GM12878 (cell line): ENCODE data around the gene ZNF350. TPM values are rescaled to one million over a fixed set of nuclear protein-coding genes. Genes with fewer than 3 reads are reported as not detected.

Experiments
- ATAC-seq: fragments of 200-7000 bp; cut with Tn5 transposase; 3 replicates; pipeline ENCODE4 v1.9.1; 2020; ENCODE audit warnings: mild to moderate bottlenecking, moderate library complexity
- BruUV-seq: library from RNA; stranded (reverse); fragments of 400-500 nt; replicated peaks from 2 replicates; lab custom pipeline; 2021; lab: Mats Ljungman, UMichigan
- CTCF ChIA-PET: fragments of 300-600 bp; sonication (Branson Sonifier 250); formaldehyde crosslinking; extraction: SDS; loops from one replicate; lab custom pipeline; 2021; ENCODE audit warnings: inconsistent platforms; lab: Yijun Ruan, JAX
- POLR2A ChIA-PET: fragments of 350-600 bp; formaldehyde crosslinking; extraction: SDS; loops from one replicate; lab custom pipeline; 2021; ENCODE audit warnings: inconsistent platforms; lab: Charles Lee
- RAD21 ChIA-PET: fragments of 300-600 bp; sonication (Branson Sonifier 250); formaldehyde crosslinking; loops from one replicate; lab custom pipeline; 2023; ENCODE audit warnings: antibody characterized with exemption; ENCODE audit not compliant: unreplicated experiment; lab: Charles Lee
- SMC1A ChIA-PET: fragments of 300-600 bp; sonication (Branson Sonifier 250); formaldehyde crosslinking; loops from one replicate; lab custom pipeline; 2023; ENCODE audit not compliant: unreplicated experiment, uncharacterized antibody; lab: Charles Lee
- DNase-seq: peaks from one replicate; pipeline ENCODE4 v3.0.0-alpha.2; 2011; ENCODE audit warnings: low read depth, low spot score
- FAIRE-seq: peaks from 3 replicates; lab custom pipeline; 2011; peaks lifted over from hg19 to GRCh38; lab: Jason Lieb, UNC
- H2AFZ ChIP-seq: 2 replicates; pipeline ENCODE4 v1.6.0; 2011; ENCODE audit warnings: low read depth, low read length, control low read depth; ENCODE audit not compliant: control insufficient read depth
- H3K27ac ChIP-seq: 2 replicates; pipeline ENCODE4 v1.5.1; 2011; ENCODE audit warnings: control low read depth; ENCODE audit not compliant: control insufficient read depth, insufficient read depth
- H3K27me3 ChIP-seq, 2 experiments: replicated peaks in 1 of 2; 2 replicates each; pipeline versions ENCODE4 v1.6.0 to v1.6.1; 2011; ENCODE audit warnings: low read length in 1 of 2; ENCODE audit not compliant: control insufficient read depth in 2 of 2, insufficient read depth in 2 of 2
- H3K36me3 ChIP-seq, 2 experiments: 2 replicates each; pipeline ENCODE4 v1.5.1; 2011; ENCODE audit warnings: low read length in 1 of 2; ENCODE audit not compliant: control insufficient read depth in 2 of 2, insufficient read depth in 2 of 2
- H3K4me1 ChIP-seq: 2 replicates; pipeline ENCODE4 v1.6.1; 2011; ENCODE audit warnings: mild to moderate bottlenecking, low read length, moderate library complexity, mixed read lengths; ENCODE audit not compliant: control insufficient read depth, insufficient read depth
- H3K4me2 ChIP-seq: 2 replicates; pipeline ENCODE4 v1.6.0; 2011; ENCODE audit warnings: control low read depth; ENCODE audit not compliant: control insufficient read depth, insufficient read depth
- H3K4me3 ChIP-seq: fragments of 200-600 bp; sonication (generic); 2 replicates; pipeline ENCODE4 v1.5.1; 2016
- H3K79me2 ChIP-seq: 2 replicates; pipeline ENCODE4 v1.6.0; 2011; ENCODE audit warnings: low read length; ENCODE audit not compliant: control insufficient read depth, insufficient read depth
- H3K9ac ChIP-seq: 2 replicates; pipeline ENCODE4 v1.8.0; 2011; ENCODE audit warnings: low read length, control low read depth, mixed read lengths; ENCODE audit not compliant: control insufficient read depth, insufficient read depth
- H3K9me3 ChIP-seq: replicated peaks from 3 replicates; pipeline ENCODE4 v1.5.1; 2011; ENCODE audit warnings: mild to moderate bottlenecking, low read length; ENCODE audit not compliant: control insufficient read depth, insufficient read depth
- H4K20me1 ChIP-seq: 2 replicates; pipeline ENCODE4 v1.6.0; 2011; ENCODE audit not compliant: control insufficient read depth, insufficient read depth
- CBX3 ChIP-seq: fragments of 200-600 bp; sonication (generic); IDR thresholded peaks from 2 replicates; pipeline ENCODE4 v1.6.1; 2016; ENCODE audit warnings: low read depth, borderline replicate concordance
- SREBF2 ChIP-seq: IDR thresholded peaks from 2 replicates; pipeline ENCODE4 v1.6.1; 2012; ENCODE audit warnings: mild to moderate bottlenecking, low read length
- TAF1 ChIP-seq: IDR thresholded peaks from 2 replicates; pipeline ENCODE4 v1.6.1; 2011; ENCODE audit warnings: mild to moderate bottlenecking, low read depth, low read length, borderline replicate concordance
- WGBS: methylation state at CpG from one replicate; pipeline ENCODE4 v1.1.6; 2016; ENCODE audit warnings: low lambda C conversion rate; ENCODE audit not compliant: insufficient replicate concordance, insufficient coverage; ENCODE audit errors: missing lambda C conversion rate; 5-methylcytosine and 5-hydroxymethylcytosine counted together
- in situ Hi-C: fragments of 300-500 bp; cut with MboI; formaldehyde crosslinking; loops from 9 replicates; pipeline ENCODE4 v1.14.3; 2018; ENCODE audit warnings: mixed read lengths
- intact Hi-C: fragments of 100-400 bp; cut with micrococcal nuclease; formaldehyde crosslinking; loops from one replicate; pipeline ENCODE4 v1.14.2; 2022; ENCODE audit not compliant: unreplicated experiment
- polyA plus RNA-seq, 11 experiments: library from polyadenylated mRNA; depleted of rRNA in 4 of 11; unstranded in 6 of 11; stranded (reverse) in 5 of 11; fragments of >200 nt; fragmentation: Nextera tagmentation in 4 of 11; fragmentation: Illumina TruSeq in 1 of 11; extraction: Ambion mirVana in 4 of 11; extraction: Trizol in 1 of 11; gene quantifications; 1 replicate in 1 of 11; 2 replicates in 10 of 11; pipeline versions ENCODE4 v1.2.1 to v1.2.3, GENCODE V29; 2011 to 2016; ENCODE audit warnings: inconsistent platforms in 2 of 11, missing spikeins in 2 of 11, low read depth in 1 of 11
- total RNA-seq, 4 experiments: library from RNA; depleted of rRNA in 3 of 4; stranded (reverse); fragments of >200 nt in 3 of 4; fragmentation: Illumina TruSeq in 1 of 4; extraction: Trizol in 1 of 4; gene quantifications; 2 replicates each; pipeline versions ENCODE4 v1.2.1 to v1.2.3, GENCODE V29; 2013 to 2021
- TF ChIP-seq, protein P1 (sequence below): fragments of 450-650 bp; formaldehyde crosslinking; IDR thresholded peaks from 2 replicates; pipeline ENCODE4 v1.5.0; 2022; ENCODE audit warnings: mild to moderate bottlenecking, missing genetic modification characterization

The ZNF350 gene
- total and polyA plus RNA-seq, 10 of the 15 experiments (the other 5 are each of a cell fraction or from before 2014, with no cell fraction given): 6.4 to 11.8 (median 10.0) TPM

DNA sequence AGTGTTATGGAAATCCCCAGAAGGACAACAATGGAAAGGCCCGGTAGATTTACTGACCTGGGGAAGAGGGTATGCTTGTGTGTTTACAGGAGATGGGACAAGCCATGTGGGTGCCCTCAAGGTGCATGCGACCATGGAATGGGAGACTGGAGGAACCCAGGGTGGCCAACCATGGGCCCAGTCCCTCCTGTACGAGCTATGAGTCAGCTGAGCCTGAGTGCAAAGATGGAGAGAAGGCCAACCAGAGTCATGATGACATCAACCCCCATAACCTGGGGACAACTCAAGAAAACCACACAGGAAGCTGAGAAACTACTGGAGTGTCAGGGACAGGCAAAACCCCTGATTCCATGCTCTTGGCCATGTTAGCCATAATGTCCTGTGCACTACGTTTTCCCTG is 7.8 kb downstream of the ZNF350 start (continued):
- TF ChIP-seq, protein P1, sequence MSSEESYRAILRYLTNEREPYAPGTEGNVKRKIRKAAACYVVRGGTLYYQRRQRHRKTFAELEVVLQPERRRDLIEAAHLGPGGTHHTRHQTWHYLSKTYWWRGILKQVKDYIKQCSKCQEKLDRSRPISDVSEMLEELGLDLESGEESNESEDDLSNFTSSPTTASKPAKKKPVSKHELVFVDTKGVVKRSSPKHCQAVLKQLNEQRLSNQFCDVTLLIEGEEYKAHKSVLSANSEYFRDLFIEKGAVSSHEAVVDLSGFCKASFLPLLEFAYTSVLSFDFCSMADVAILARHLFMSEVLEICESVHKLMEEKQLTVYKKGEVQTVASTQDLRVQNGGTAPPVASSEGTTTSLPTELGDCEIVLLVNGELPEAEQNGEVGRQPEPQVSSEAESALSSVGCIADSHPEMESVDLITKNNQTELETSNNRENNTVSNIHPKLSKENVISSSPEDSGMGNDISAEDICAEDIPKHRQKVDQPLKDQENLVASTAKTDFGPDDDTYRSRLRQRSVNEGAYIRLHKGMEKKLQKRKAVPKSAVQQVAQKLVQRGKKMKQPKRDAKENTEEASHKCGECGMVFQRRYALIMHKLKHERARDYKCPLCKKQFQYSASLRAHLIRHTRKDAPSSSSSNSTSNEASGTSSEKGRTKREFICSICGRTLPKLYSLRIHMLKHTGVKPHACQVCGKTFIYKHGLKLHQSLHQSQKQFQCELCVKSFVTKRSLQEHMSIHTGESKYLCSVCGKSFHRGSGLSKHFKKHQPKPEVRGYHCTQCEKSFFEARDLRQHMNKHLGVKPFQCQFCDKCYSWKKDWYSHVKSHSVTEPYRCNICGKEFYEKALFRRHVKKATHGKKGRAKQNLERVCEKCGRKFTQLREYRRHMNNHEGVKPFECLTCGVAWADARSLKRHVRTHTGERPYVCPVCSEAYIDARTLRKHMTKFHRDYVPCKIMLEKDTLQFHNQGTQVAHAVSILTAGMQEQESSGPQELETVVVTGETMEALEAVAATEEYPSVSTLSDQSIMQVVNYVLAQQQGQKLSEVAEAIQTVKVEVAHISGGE: no peak
- TF ChIP-seq SREBF2: no peak

GRCh38 chr19:51977346-51977745 is 9.3 kb downstream of the ZNF350 start:
- in situ Hi-C loops: no loop called here
- H3K4me3 ChIP-seq: no peak overlapping the region
- no peak for TF ChIP-seq CBX3
- no peak for TF ChIP-seq TAF1
- H3K36me3 ChIP-seq: peaks cover 2 to 8% of the 10 kb centered on the region in 2 experiments
- intact Hi-C loops: no loop called here
- CTCF ChIA-PET: no interaction called here
- DNase-seq: no peak
- RAD21 ChIA-PET: no interaction called here
- no peak overlapping the region for H2AFZ ChIP-seq
- ATAC-seq: no peak
- H3K4me1 ChIP-seq: no peaks in the 10 kb centered on the region
- peaks cover 40% of the 10 kb centered on the region for H3K9me3 ChIP-seq
- no TSS peak for BruUV-seq
- no peaks in the 10 kb centered on the region for H3K27me3 ChIP-seq
- POLR2A ChIA-PET: no interaction called here
- H3K4me2 ChIP-seq: no peak overlapping the region
- FAIRE-seq: no peak
- no peak overlapping the region for H3K27ac ChIP-seq
- no peaks in the 10 kb centered on the region for H4K20me1 ChIP-seq
- no peak overlapping the region for H3K9ac ChIP-seq
- WGBS: 94% methylated on average over 7 of the region's 7 CpGs
- no peaks in the 10 kb centered on the region; the same call in 1 of the 2 replicates for H3K79me2 ChIP-seq
- SMC1A ChIA-PET: no interaction called here
